ENCODE measurements around the gene PROM2.

PROM2 gene

GRCh38 chr2:95287336-95287735, 13.1 kb downstream of the PROM2 start:
- TF ChIP-seq ZFX (IDR thresholded peaks at IDR 0.05; ENCODE audit: borderline replicate concordance), result no peak
- no peak for TF ChIP-seq CTCF (IDR thresholded peaks at IDR 0.05)
- no peak overlapping the region for H3K27ac ChIP-seq

DNA sequence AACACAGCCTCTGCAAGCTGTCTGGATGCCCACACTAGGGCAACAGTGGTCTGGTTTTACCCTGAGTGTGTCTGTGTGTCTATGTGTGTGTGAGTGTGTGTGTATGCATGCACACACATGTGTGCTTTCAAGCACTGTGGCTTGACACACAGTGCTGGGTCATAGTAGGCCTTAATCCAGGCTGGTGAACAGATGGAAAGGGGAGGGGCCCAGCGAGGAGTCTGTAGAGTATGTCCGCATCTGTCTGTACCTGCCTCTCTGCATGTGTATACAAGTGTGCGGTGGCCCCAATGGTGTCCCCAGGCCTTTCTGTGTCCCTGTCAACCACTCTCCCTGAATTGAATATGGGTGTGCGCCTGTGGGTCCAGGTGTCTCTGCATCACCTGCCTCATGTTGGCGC, 13.6 kb downstream of the PROM2 start:
- no peak for TF ChIP-seq ZFX (IDR thresholded peaks at IDR 0.05; ENCODE audit: borderline replicate concordance)
- no peak for TF ChIP-seq CTCF (IDR thresholded peaks at IDR 0.05)
- no peak overlapping the region for H3K27ac ChIP-seq

- TF ChIP-seq ZFX (IDR thresholded peaks at IDR 0.05; ENCODE audit: borderline replicate concordance) (no peak), CTCF (IDR thresholded peaks at IDR 0.05) (no peak)
- H3K27ac ChIP-seq, result no peak overlapping the region
Measured at GRCh38 chr2:95289253-95289652, 15.0 kb downstream of the PROM2 start.

DNA sequence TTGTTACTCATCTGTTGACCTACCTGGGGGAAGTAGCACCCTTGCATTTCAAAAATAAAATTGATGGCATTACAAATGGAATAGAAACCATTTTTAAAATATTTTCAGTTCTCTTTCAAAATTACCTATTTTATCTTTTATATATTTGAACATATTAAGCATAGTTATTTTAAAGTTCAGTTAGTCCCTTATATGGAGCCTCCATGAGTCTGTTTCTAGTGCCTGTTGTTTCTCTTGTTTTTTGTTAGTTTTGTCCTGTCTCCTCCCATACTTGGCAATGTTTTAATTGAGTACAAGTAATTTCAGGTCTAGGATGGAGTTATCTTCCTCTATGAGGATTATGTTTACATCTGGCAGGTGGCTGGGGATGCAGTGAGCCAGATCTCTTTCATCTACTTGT, 17.0 kb downstream of the PROM2 start:
- H3K27ac ChIP-seq, result no peak overlapping the region
- TF ChIP-seq CTCF (IDR thresholded peaks at IDR 0.05) (no peak), ZFX (IDR thresholded peaks at IDR 0.05; ENCODE audit: borderline replicate concordance) (no peak)

- TF ChIP-seq CTCF (IDR thresholded peaks at IDR 0.05) (no peak), ZFX (IDR thresholded peaks at IDR 0.05; ENCODE audit: borderline replicate concordance) (no peak)
- H3K27ac ChIP-seq, result peak overlapping the region; percentile 47
Measured at GRCh38 chr2:95292623-95293260, 18.5 kb downstream of the PROM2 start.

- TF ChIP-seq ZFX (IDR thresholded peaks at IDR 0.05; ENCODE audit: borderline replicate concordance) (no peak), CTCF (IDR thresholded peaks at IDR 0.05) (no peak)
- peak overlapping the region; percentile 47; the same call in 1 of the 2 replicates for H3K27ac ChIP-seq
Measured at GRCh38 chr2:95294579-95295250, 20.5 kb downstream of the PROM2 start.

- 0 out of 2 replicates have a peak overlapping the region, but pooled peaks have one; percentile 15 for H3K27ac ChIP-seq
- TF ChIP-seq ZFX (IDR thresholded peaks at IDR 0.05; ENCODE audit: borderline replicate concordance) (no peak), CTCF (IDR thresholded peaks at IDR 0.05) (no peak)
Measured at GRCh38 chr2:95295376-95295775, 21.1 kb downstream of the PROM2 start.

Measured in 22Rv1 (cell line).